SK-N-SH (cell line): ENCODE data around the gene NCF2.

Source experiments
- JUND ChIP-seq: IDR thresholded peaks from 2 replicates; pipeline ENCODE4 v1.4.0; 2012
- RXRA ChIP-seq: IDR thresholded peaks from 2 replicates; pipeline ENCODE4 v1.4.0; 2012; ENCODE audit warnings: low read depth, mild to moderate bottlenecking, borderline replicate concordance

DNA sequence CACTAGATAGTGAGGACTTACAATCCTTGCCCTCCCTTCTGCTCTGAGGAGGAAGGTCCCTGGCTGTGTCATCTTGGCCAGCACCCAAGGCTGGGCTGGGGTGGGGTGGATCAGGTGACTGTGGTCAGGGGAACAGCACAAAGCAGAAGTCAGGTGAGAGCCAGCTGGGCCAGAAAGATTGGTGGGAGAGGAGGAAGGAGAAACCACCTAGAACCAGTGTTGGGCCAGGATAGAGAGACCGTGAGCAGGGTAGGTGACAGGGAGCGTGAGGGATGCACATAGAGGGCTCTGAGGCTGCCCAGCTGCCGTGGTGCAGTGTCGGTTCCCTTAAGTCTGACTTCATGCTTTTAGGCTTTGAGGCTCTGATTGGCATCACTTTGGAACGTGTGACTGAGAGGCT is 22.7 kb downstream of the NCF2 start:
- TF ChIP-seq JUND (no peak), RXRA (no peak)
